ENCODE data around the gene WNT5A.

Gene WNT5A

GRCh38 chr3:55484801-55485791, 2.0 kb downstream of the WNT5A start:
- in situ Hi-C loops (cut with HindIII; ENCODE audit: low pct_ligation_motif_present, low pct_unique_long_range_greater_than_20kb, low sequenced_read_pairs): no loop called here
- peak; percentile 75 for DNase-seq

GRCh38 chr3:55484191-55484689, 2.9 kb downstream of the WNT5A start:
- in situ Hi-C loops (cut with HindIII; ENCODE audit: low pct_ligation_motif_present, low pct_unique_long_range_greater_than_20kb, low sequenced_read_pairs): no loop called here

GRCh38 chr3:55483196-55484095, 3.7 kb downstream of the WNT5A start:
- in situ Hi-C loops (cut with HindIII; ENCODE audit: low pct_ligation_motif_present, low pct_unique_long_range_greater_than_20kb, low sequenced_read_pairs): no loop called here
- no peak for DNase-seq

More at GRCh38 chr3:55484191-55484689, 2.9 kb downstream of the WNT5A start:
- no peak for DNase-seq

GRCh38 chr3:55482496-55483195, 4.5 kb downstream of the WNT5A start:
- DNase-seq: no peak
- in situ Hi-C loops (cut with HindIII; ENCODE audit: low pct_ligation_motif_present, low pct_unique_long_range_greater_than_20kb, low sequenced_read_pairs): no loop called here

GRCh38 chr3:55481744-55482495, 5.2 kb downstream of the WNT5A start:
- in situ Hi-C loops (cut with HindIII; ENCODE audit: low pct_ligation_motif_present, low pct_unique_long_range_greater_than_20kb, low sequenced_read_pairs): no loop called here
- peak; percentile 5 for DNase-seq

- in situ Hi-C loops (cut with HindIII; ENCODE audit: low pct_ligation_motif_present, low pct_unique_long_range_greater_than_20kb, low sequenced_read_pairs): no loop called here
- peak; percentile 31 for DNase-seq
Measured at GRCh38 chr3:55480911-55481743, 6.0 kb downstream of the WNT5A start.

- in situ Hi-C loops (cut with HindIII; ENCODE audit: low pct_ligation_motif_present, low pct_unique_long_range_greater_than_20kb, low sequenced_read_pairs): no loop called here
- no peak for DNase-seq
Measured at GRCh38 chr3:55477306-55478303, 9.5 kb downstream of the WNT5A start.

GRCh38 chr3:55476515-55476914, 10.6 kb downstream of the WNT5A start:
- DNase-seq: no peak
- in situ Hi-C loops (cut with HindIII; ENCODE audit: low pct_ligation_motif_present, low pct_unique_long_range_greater_than_20kb, low sequenced_read_pairs): no loop called here

- no peak for DNase-seq
- in situ Hi-C loops (cut with HindIII; ENCODE audit: low pct_ligation_motif_present, low pct_unique_long_range_greater_than_20kb, low sequenced_read_pairs): no loop called here
Measured at GRCh38 chr3:55474213-55474632, 12.9 kb downstream of the WNT5A start.

- no peak for DNase-seq
- in situ Hi-C loops (cut with HindIII; ENCODE audit: low pct_ligation_motif_present, low pct_unique_long_range_greater_than_20kb, low sequenced_read_pairs): no loop called here
Measured at GRCh38 chr3:55473788-55474187, 13.3 kb downstream of the WNT5A start.

GRCh38 chr3:55471522-55472280, 15.4 kb downstream of the WNT5A start:
- no peak for DNase-seq
- in situ Hi-C loops (cut with HindIII; ENCODE audit: low pct_ligation_motif_present, low pct_unique_long_range_greater_than_20kb, low sequenced_read_pairs): no loop called here

GRCh38 chr3:55471084-55471483, 16.0 kb downstream of the WNT5A start:
- no peak for DNase-seq
- in situ Hi-C loops (cut with HindIII; ENCODE audit: low pct_ligation_motif_present, low pct_unique_long_range_greater_than_20kb, low sequenced_read_pairs): no loop called here

- in situ Hi-C loops (cut with HindIII; ENCODE audit: low pct_ligation_motif_present, low pct_unique_long_range_greater_than_20kb, low sequenced_read_pairs): no loop called here
- no peak for DNase-seq
Measured at GRCh38 chr3:55469957-55470526, 17.1 kb downstream of the WNT5A start.

GRCh38 chr3:55468251-55468650, 18.9 kb downstream of the WNT5A start:
- in situ Hi-C loops (cut with HindIII; ENCODE audit: low pct_ligation_motif_present, low pct_unique_long_range_greater_than_20kb, low sequenced_read_pairs): no loop called here
- DNase-seq: no peak

- in situ Hi-C loops (cut with HindIII; ENCODE audit: low pct_ligation_motif_present, low pct_unique_long_range_greater_than_20kb, low sequenced_read_pairs): no loop called here
- no peak for DNase-seq
Measured at GRCh38 chr3:55467099-55467498, 20.0 kb downstream of the WNT5A start.
